IMR-90 (cell line): ENCODE measurements around the gene EVL. TPM values are rescaled to one million over a fixed set of nuclear protein-coding genes. Genes with fewer than 3 reads are reported as not detected.

Source experiments
- ATAC-seq: fragments of 200-7000 bp; cut with Tn5 transposase; 2 replicates; pipeline ENCODE4 v1.9.1; 2020; ENCODE audit warnings: low read depth, mild to moderate bottlenecking, moderate library complexity
- BruUV-seq: library from RNA; stranded (reverse); fragments of 400-500 nt; replicated peaks from 2 replicates; lab custom pipeline; 2021; lab: Mats Ljungman, UMichigan
- CTCF ChIA-PET: fragments of 300-600 bp; formaldehyde crosslinking; extraction: SDS; loops from one replicate; lab custom pipeline; 2021; ENCODE audit warnings: antibody characterized with exemption; lab: Yijun Ruan, JAX
- POLR2A ChIA-PET: fragments of 300-600 bp; sonication (Branson Sonifier 250); formaldehyde crosslinking; loops from one replicate; lab custom pipeline; 2022; ENCODE audit warnings: antibody characterized with exemption; ENCODE audit not compliant: unreplicated experiment; lab: Charles Lee
- DNase-seq: peaks from one replicate; pipeline ENCODE4 v3.0.0; 2013
- H2AFZ ChIP-seq: replicated peaks from 2 replicates; pipeline ENCODE3; 2013; ENCODE audit warnings: low read length, mild to moderate bottlenecking; ENCODE audit not compliant: poor library complexity
- H2AK5ac ChIP-seq: 2 replicates; pipeline ENCODE4 v1.6.1; 2013; ENCODE audit warnings: low read depth, low read length, inconsistent platforms
- H2AK9ac ChIP-seq: replicated peaks from 2 replicates; pipeline ENCODE3; 2013; ENCODE audit warnings: mild to moderate bottlenecking, low read depth, low read length, moderate library complexity; ENCODE audit not compliant: poor library complexity
- H2BK120ac ChIP-seq: 2 replicates; pipeline ENCODE4 v1.6.1; 2013; ENCODE audit warnings: low read depth, low read length, inconsistent platforms
- H2BK15ac ChIP-seq: 3 replicates; pipeline ENCODE4 v1.6.1; 2013; ENCODE audit warnings: low read depth, low read length, inconsistent platforms
- H2BK20ac ChIP-seq: 2 replicates; pipeline ENCODE4 v1.6.1; 2013; ENCODE audit warnings: low read depth, mild to moderate bottlenecking, inconsistent platforms, low read length, moderate library complexity
- H2BK5ac ChIP-seq: 2 replicates; pipeline ENCODE4 v1.6.1; 2013; ENCODE audit warnings: mild to moderate bottlenecking, low read depth, low read length, inconsistent platforms; ENCODE audit not compliant: poor library complexity, severe bottlenecking
- H3K14ac ChIP-seq: replicated peaks from 2 replicates; pipeline ENCODE4 v1.6.1; 2013; ENCODE audit warnings: low read depth, low read length, inconsistent platforms
- H3K18ac ChIP-seq: 2 replicates; pipeline ENCODE4 v1.6.1; 2013; ENCODE audit warnings: low read depth, low read length, control low read depth
- H3K23ac ChIP-seq: 2 replicates; pipeline ENCODE4 v1.6.1; 2013; ENCODE audit warnings: low read depth, low read length, inconsistent platforms
- H3K27ac ChIP-seq: 2 replicates; pipeline ENCODE4 v1.5.1; 2013; ENCODE audit warnings: mild to moderate bottlenecking, control low read depth, low read length; ENCODE audit not compliant: insufficient read depth
- H3K27me3 ChIP-seq: 2 replicates; pipeline ENCODE4 v1.6.1; 2013; ENCODE audit warnings: low read length; ENCODE audit not compliant: control insufficient read depth, insufficient read depth
- H3K36me3 ChIP-seq: 2 replicates; pipeline ENCODE4 v1.6.1; 2013; ENCODE audit warnings: low read length, mixed read lengths; ENCODE audit not compliant: control insufficient read depth, insufficient read depth
- H3K4ac ChIP-seq: 2 replicates; pipeline ENCODE4 v1.6.1; 2013; ENCODE audit warnings: low read depth, low read length, inconsistent platforms
- H3K4me1 ChIP-seq: 2 replicates; pipeline ENCODE4 v1.6.1; 2013; ENCODE audit warnings: low read length, mixed read lengths; ENCODE audit not compliant: control insufficient read depth, insufficient read depth
- H3K4me2 ChIP-seq: 2 replicates; pipeline ENCODE4 v1.6.1; 2013; ENCODE audit warnings: low read depth, mild to moderate bottlenecking, control low read depth, low read length, moderate library complexity
- H3K4me3 ChIP-seq: 2 replicates; pipeline ENCODE4 v1.5.1; 2013; ENCODE audit warnings: low read depth, mild to moderate bottlenecking, control low read depth, low read length, moderate library complexity; ENCODE audit not compliant: insufficient read depth
- H3K56ac ChIP-seq: 2 replicates; pipeline ENCODE4 v1.6.1; 2013; ENCODE audit warnings: low read length, inconsistent platforms; ENCODE audit not compliant: insufficient read depth; ENCODE audit errors: extremely low read depth
- H3K79me1 ChIP-seq, 2 experiments: 2 replicates each; pipeline ENCODE4 v1.6.1; 2013; ENCODE audit warnings: low read length in 2 of 2, inconsistent platforms in 1 of 2, low read depth in 1 of 2
- H3K9ac ChIP-seq: 2 replicates; pipeline ENCODE4 v1.6.1; 2013; ENCODE audit warnings: low read depth, low read length, control low read depth
- H3K9me1 ChIP-seq: 2 replicates; pipeline ENCODE4 v1.6.1; 2013; ENCODE audit warnings: low read length, inconsistent platforms; ENCODE audit not compliant: insufficient read depth
- H3K9me3 ChIP-seq: 2 replicates; pipeline ENCODE4 v1.6.1; 2013; ENCODE audit warnings: low read length; ENCODE audit not compliant: control insufficient read depth, insufficient read depth
- H4K20me1 ChIP-seq: 2 replicates; pipeline ENCODE4 v1.6.1; 2013; ENCODE audit warnings: low read length, inconsistent platforms; ENCODE audit not compliant: insufficient read depth
- H4K5ac ChIP-seq: 2 replicates; pipeline ENCODE4 v1.6.1; 2013; ENCODE audit warnings: mild to moderate bottlenecking, low read depth, low read length, control low read depth
- H4K8ac ChIP-seq, 2 experiments: 2 replicates each; pipeline ENCODE4 v1.6.1; 2013; ENCODE audit warnings: low read depth in 2 of 2, low read length in 2 of 2, control low read depth in 1 of 2, inconsistent platforms in 1 of 2
- H4K91ac ChIP-seq: 2 replicates; pipeline ENCODE4 v1.6.1; 2013; ENCODE audit warnings: low read depth, low read length, inconsistent platforms; ENCODE audit not compliant: insufficient read depth
- CHD1 ChIP-seq: IDR thresholded peaks from 2 replicates; pipeline ENCODE4 v1.6.1; 2012; ENCODE audit warnings: low read depth, low read length, improper control_type of control experiment
- CTCF ChIP-seq: conservative IDR thresholded peaks from 2 replicates; pipeline ENCODE4 v1.5.1; 2012; ENCODE audit warnings: mild to moderate bottlenecking, low read depth, low read length, improper control_type of control experiment
- POLR2A ChIP-seq: IDR thresholded peaks from 2 replicates; pipeline ENCODE4 v1.6.1; 2012; ENCODE audit warnings: mild to moderate bottlenecking, low read depth, low read length
- SMC3 ChIP-seq: fragments of 150-350 bp; IDR thresholded peaks from 2 replicates; pipeline ENCODE4 v1.6.1; 2016; ENCODE audit warnings: low read depth, mild to moderate bottlenecking, antibody characterized with exemption, low read length, moderate library complexity
- USF2 ChIP-seq: fragments of 150-350 bp; IDR thresholded peaks from 2 replicates; pipeline ENCODE4 v1.6.1; 2017; ENCODE audit warnings: mild to moderate bottlenecking, antibody characterized with exemption, low read length, low read depth
- WGBS, 2 experiments: methylation state at CpG; one replicate each; pipeline versions ENCODE4 v1.1.5 to v1.1.7; 2013; ENCODE audit warnings: missing lambda C conversion rate in 2 of 2; ENCODE audit not compliant: insufficient read length in 1 of 2; ENCODE audit errors: extremely low coverage in 2 of 2; 5-methylcytosine and 5-hydroxymethylcytosine counted together
- dilution Hi-C: fragments of 300-500 bp; cut with HindIII; formaldehyde crosslinking; loops from one replicate; pipeline ENCODE4 v1.14.3; 2018; ENCODE audit warnings: low sequenced_read_pairs; ENCODE audit not compliant: unreplicated experiment
- in situ Hi-C: fragments of 300-500 bp; cut with MboI; formaldehyde crosslinking; loops from 3 replicates; pipeline ENCODE4 v1.14.3; 2019; ENCODE audit warnings: low sequenced_read_pairs, inconsistent platforms, mixed read lengths
- intact Hi-C: fragments of 100-400 bp; cut with micrococcal nuclease; formaldehyde crosslinking; loops from 2 replicates; pipeline ENCODE4 v1.10.0; 2022
- polyA plus RNA-seq, 3 experiments: library from polyadenylated mRNA; depleted of rRNA; stranded (reverse); fragments of >200 nt; gene quantifications; 2 replicates each; pipeline ENCODE4 v1.2.3, GENCODE V29; 2012; ENCODE audit warnings: low replicate concordance in 1 of 3
- total RNA-seq: library from RNA; depleted of rRNA; stranded (reverse); fragments of >200 nt; gene quantifications from 2 replicates; pipeline ENCODE4 v1.2.3, GENCODE V29; 2012

EVL gene
- total and polyA plus RNA-seq, 2 of the 4 experiments (the other 2 are of a cell fraction), result 7.2 to 36.5 TPM

GRCh38 chr14:100117633-100118395 is 52.6 kb downstream of the EVL start (continued):
- TF ChIP-seq CTCF, result no peak

- BruUV-seq, result no TSS peak
- H2BK5ac ChIP-seq, result no peak overlapping the region
- H3K27ac ChIP-seq, result no peak overlapping the region
- 0 out of 2 replicates have a peak, but pooled peaks cover 2% of the 10 kb centered on the region for H3K4me1 ChIP-seq
- H3K18ac ChIP-seq, result no peak overlapping the region
- no peak overlapping the region for H4K5ac ChIP-seq
- no peaks in the 10 kb centered on the region for H3K9me3 ChIP-seq
- no peaks in the 10 kb centered on the region for H3K27me3 ChIP-seq
- H2AFZ ChIP-seq, result no peak overlapping the region
- no peaks in the 10 kb centered on the region for H3K79me1 ChIP-seq
- no peak overlapping the region for H3K4ac ChIP-seq
- H3K9ac ChIP-seq, result no peak overlapping the region
- ChIA-PET CTCF (no interaction called here), POLR2A (no interaction called here)
- DNase-seq (peak; percentile 33), ATAC-seq (peak; percentile 64)
- no peak overlapping the region for H2BK15ac ChIP-seq
- no peak overlapping the region for H4K91ac ChIP-seq
- in situ Hi-C loops (no loop called here), dilution Hi-C loops (no loop called here), intact Hi-C loops (no loop called here)
- TF ChIP-seq SMC3 (no peak), USF2 (no peak), CHD1 (no peak), CTCF (no peak), POLR2A (no peak)
- H3K56ac ChIP-seq, result no peak overlapping the region
- H2AK9ac ChIP-seq, result no peak overlapping the region
- H2BK120ac ChIP-seq, result no peak overlapping the region
- no peak overlapping the region for H3K4me2 ChIP-seq
- peaks cover 9% of the 10 kb centered on the region; the same call in 1 of the 2 replicates for H3K9me1 ChIP-seq
- H3K4me3 ChIP-seq, result no peak overlapping the region
- H2BK20ac ChIP-seq, result no peak overlapping the region
- H3K23ac ChIP-seq, result no peak overlapping the region
- H4K20me1 ChIP-seq, result no peaks in the 10 kb centered on the region
- H3K36me3 ChIP-seq, result peaks cover under 1% of the 10 kb centered on the region; the same call in 1 of the 2 replicates
- H2AK5ac ChIP-seq, result no peak overlapping the region
- no CpG with 5 or more reads among the region's 7 CpGs for WGBS, 2 experiments
- H4K8ac ChIP-seq, result no peak overlapping the region
- H3K14ac ChIP-seq, result no peak overlapping the region
These were observed 53.3 kb downstream of the EVL start for GRCh38 chr14:100118396-100119011.
